Nephron (organoid): ENCODE results near the gene PTPRG.
A peak's percentile ranks its signal among the peaks of the same experiment; 100 is the strongest.

ENCODE experiments used
- H3K27ac Mint-ChIP-seq, 3 experiments: 2 replicates each; pipeline ENCODE4 v1.8.0; 2020; ENCODE audit warnings: mixed read lengths in 3 of 3, mild to moderate bottlenecking in 2 of 3, moderate library complexity in 1 of 3
- H3K27me3 Mint-ChIP-seq: 2 replicates; pipeline ENCODE4 v1.8.0; 2021; ENCODE audit warnings: low read depth, mild to moderate bottlenecking, moderate library complexity, mixed read lengths
- H3K36me3 Mint-ChIP-seq: 2 replicates; pipeline ENCODE4 v1.8.0; 2020; ENCODE audit warnings: low read depth, mixed read lengths
- H3K4me1 Mint-ChIP-seq: 2 replicates; pipeline ENCODE4 v1.8.0; 2020; ENCODE audit warnings: mixed read lengths
- H3K4me3 Mint-ChIP-seq, 3 experiments: 2 replicates each; pipeline ENCODE4 v1.8.0; 2020; ENCODE audit warnings: mild to moderate bottlenecking in 3 of 3, mixed read lengths in 3 of 3, moderate library complexity in 2 of 3
- H3K9me3 Mint-ChIP-seq: 2 replicates; pipeline ENCODE4 v1.8.0; 2020; ENCODE audit warnings: mixed read lengths
- TF ChIP-seq, protein P1 (sequence below), 3 experiments: fragments of 200-600 bp; sonication (generic); IDR thresholded peaks; one replicate each; pipeline ENCODE4 v1.5.0; 2021; ENCODE audit warnings: antibody characterized with exemption in 3 of 3; ENCODE audit not compliant: unreplicated experiment in 3 of 3

Gene PTPRG

DNA sequence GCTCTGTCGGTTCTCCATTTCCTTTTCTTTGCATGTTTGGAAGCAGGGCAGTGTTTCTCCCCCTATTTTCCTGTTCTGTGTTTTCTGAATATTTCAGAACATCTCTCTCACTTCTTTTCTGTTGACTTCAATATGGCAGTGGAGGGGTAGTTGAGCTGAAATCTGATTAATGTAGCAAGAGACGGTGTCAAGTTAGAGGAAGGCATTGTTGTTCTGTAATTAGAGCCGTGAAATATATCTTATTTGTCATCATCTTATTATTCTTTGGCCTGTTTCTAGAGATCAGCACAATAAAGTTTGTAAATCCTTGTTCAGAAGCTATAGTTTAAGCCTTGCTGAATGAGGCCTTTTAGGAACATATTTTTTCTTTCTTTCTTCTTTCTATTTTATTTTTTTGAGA is 353.9 kb downstream of the PTPRG start:
- no peaks in the 10 kb centered on the region for H3K27me3 Mint-ChIP-seq
- no peaks in the 10 kb centered on the region for H3K36me3 Mint-ChIP-seq
- no peak overlapping the region for H3K4me3 Mint-ChIP-seq
- H3K4me1 Mint-ChIP-seq, result peaks cover 32% of the 10 kb centered on the region
- peak overlapping the region in 2 of 3 experiments; percentile 22 to 44 for H3K27ac Mint-ChIP-seq
- no peaks in the 10 kb centered on the region for H3K9me3 Mint-ChIP-seq
- TF ChIP-seq, protein P1, sequence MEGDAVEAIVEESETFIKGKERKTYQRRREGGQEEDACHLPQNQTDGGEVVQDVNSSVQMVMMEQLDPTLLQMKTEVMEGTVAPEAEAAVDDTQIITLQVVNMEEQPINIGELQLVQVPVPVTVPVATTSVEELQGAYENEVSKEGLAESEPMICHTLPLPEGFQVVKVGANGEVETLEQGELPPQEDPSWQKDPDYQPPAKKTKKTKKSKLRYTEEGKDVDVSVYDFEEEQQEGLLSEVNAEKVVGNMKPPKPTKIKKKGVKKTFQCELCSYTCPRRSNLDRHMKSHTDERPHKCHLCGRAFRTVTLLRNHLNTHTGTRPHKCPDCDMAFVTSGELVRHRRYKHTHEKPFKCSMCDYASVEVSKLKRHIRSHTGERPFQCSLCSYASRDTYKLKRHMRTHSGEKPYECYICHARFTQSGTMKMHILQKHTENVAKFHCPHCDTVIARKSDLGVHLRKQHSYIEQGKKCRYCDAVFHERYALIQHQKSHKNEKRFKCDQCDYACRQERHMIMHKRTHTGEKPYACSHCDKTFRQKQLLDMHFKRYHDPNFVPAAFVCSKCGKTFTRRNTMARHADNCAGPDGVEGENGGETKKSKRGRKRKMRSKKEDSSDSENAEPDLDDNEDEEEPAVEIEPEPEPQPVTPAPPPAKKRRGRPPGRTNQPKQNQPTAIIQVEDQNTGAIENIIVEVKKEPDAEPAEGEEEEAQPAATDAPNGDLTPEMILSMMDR (IDR thresholded peaks at IDR 0.05; ENCODE audit: unreplicated experiment in 3 of 3), result no peak

DNA sequence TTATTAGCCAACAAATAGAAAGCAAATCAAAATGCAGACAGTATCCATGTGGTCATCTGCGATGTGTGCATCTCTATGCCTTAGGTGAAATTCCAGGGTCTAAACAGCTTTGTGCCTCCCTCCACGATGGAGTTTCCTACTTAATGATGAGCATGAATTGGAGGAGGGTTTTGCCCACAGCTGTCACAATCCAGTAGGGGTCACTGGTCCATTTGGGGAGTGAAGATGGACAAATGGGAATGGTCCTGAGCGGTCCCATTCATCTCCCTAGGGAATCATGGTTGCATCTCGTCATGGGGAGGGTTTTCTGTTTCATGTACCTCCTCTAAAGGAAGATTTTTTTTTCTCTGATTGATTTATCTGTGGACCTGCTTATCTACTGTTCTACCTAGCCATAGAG is 358.0 kb downstream of the PTPRG start:
- Mint-ChIP-seq H3K27me3 (no peaks in the 10 kb centered on the region), H3K4me1 (peaks cover 21% of the 10 kb centered on the region), H3K9me3 (no peaks in the 10 kb centered on the region), H3K4me3 (no peak overlapping the region), H3K36me3 (no peaks in the 10 kb centered on the region), H3K27ac (no peak overlapping the region)
- TF ChIP-seq, protein P1 (IDR thresholded peaks at IDR 0.05; ENCODE audit: unreplicated experiment in 3 of 3), result no peak

DNA sequence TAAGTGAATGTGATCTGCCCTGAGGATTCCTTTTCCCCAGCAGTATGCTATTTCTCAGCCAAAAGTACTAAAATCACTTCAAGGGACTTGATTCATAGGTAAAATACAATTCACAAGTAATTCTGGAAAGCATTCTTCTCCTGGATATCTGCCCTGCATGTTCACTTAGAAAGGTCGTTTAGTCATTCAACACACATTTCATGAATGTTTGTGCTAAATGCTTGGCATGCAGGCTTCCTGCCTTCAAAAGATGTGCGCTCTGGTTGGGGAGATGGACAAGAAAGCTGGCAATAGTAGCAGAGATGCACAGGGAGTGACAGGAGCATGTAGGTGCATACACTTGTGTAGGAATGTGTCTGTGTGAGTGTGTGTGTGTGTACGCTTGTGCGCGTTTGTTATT is 360.7 kb downstream of the PTPRG start:
- no peak overlapping the region for H3K27ac Mint-ChIP-seq
- H3K9me3 Mint-ChIP-seq, result no peaks in the 10 kb centered on the region
- H3K27me3 Mint-ChIP-seq, result no peaks in the 10 kb centered on the region
- no peaks in the 10 kb centered on the region for H3K36me3 Mint-ChIP-seq
- H3K4me1 Mint-ChIP-seq, result peaks cover 27% of the 10 kb centered on the region
- TF ChIP-seq, protein P1 (IDR thresholded peaks at IDR 0.05; ENCODE audit: unreplicated experiment in 3 of 3), result no peak
- H3K4me3 Mint-ChIP-seq, result no peak overlapping the region

DNA sequence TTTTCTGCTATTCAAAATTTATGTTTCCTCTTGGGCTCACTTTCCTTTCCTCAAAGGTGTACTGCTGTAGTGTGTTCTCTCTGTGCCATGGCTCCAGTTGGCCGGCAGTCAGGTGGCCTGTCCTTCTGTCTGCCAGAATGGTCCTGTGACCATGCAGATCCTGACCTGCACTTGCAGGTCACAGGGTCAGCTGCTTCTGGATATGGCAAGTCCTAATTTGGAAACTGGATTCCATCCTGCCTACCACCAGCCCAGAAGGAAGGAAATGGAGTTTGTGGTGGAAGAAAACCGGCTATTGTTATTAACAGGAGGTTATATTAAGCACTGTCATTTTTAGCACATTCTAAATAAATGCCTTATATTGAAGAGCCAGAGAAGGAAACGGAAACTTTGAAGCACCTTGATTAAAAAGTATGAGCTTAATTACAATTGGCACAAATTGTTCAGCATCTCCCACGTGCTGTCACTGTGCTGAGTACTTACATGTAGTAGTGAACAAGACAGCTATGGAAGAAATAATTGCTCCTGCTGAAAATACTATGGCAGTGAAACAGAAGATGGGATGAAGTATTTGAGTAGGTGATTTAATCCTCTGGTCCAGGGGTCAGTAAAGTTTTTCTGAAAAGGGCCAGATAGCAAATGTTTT is 362.8 kb downstream of the PTPRG start:
- H3K4me3 Mint-ChIP-seq, result no peak overlapping the region
- H3K27ac Mint-ChIP-seq, result peak overlapping the region in 2 of 3 experiments; percentile 40 to 52
- TF ChIP-seq, protein P1 (IDR thresholded peaks at IDR 0.05; ENCODE audit: unreplicated experiment in 3 of 3), result no peak
- H3K4me1 Mint-ChIP-seq, result peaks cover 40% of the 10 kb centered on the region
- H3K36me3 Mint-ChIP-seq, result no peaks in the 10 kb centered on the region
- no peaks in the 10 kb centered on the region for H3K9me3 Mint-ChIP-seq
- H3K27me3 Mint-ChIP-seq, result no peaks in the 10 kb centered on the region

DNA sequence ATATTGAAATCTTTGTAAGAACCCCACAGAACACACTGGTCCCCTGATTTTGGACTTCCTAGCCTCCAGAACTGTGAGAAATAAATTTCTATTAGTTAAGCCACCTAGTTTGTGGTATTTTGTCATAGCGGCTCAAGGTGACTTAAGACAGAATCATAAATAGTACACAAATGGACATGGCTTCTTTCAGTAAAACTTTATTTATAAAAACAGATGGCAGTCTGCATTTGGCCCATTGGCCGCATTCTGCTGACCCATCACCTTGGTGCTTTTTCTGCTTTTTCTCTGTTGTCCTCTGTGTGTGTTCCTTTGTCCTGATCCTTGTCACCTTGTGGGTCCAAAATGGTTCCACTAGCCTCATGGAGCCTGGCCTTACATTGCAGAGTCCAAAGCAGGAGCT is 363.6 kb downstream of the PTPRG start:
- Mint-ChIP-seq H3K4me1 (peaks cover 48% of the 10 kb centered on the region), H3K9me3 (no peaks in the 10 kb centered on the region), H3K27ac (peak overlapping the region; percentile 16 to 52 (median 40)), H3K27me3 (no peaks in the 10 kb centered on the region), H3K4me3 (no peak overlapping the region), H3K36me3 (no peaks in the 10 kb centered on the region)
- TF ChIP-seq, protein P1 (IDR thresholded peaks at IDR 0.05; ENCODE audit: unreplicated experiment in 3 of 3), result no peak

DNA sequence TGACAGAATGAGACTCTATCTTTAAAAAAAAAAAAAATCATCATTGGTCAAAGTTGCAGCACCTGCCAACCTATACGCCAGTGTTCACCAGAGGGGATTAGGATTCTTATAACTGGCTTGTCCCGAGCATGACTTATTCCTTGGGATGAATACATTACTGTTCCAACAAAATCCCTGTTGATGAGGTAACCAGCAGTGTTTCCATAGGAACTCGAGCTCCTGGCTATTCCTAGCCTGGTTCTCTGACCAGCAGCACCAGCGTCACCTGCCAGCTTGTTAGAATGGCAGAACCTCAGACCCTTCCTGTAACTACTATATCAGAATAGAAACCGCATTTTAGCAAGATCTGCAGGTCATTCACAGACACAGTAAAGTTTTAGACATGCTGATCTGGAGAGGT is 364.4 kb downstream of the PTPRG start:
- Mint-ChIP-seq H3K27ac (peak overlapping the region in 1 of 3 experiments; percentile 16), H3K36me3 (no peaks in the 10 kb centered on the region), H3K4me1 (peaks cover 53% of the 10 kb centered on the region), H3K27me3 (no peaks in the 10 kb centered on the region), H3K9me3 (no peaks in the 10 kb centered on the region), H3K4me3 (no peak overlapping the region)
- TF ChIP-seq, protein P1 (IDR thresholded peaks at IDR 0.05; ENCODE audit: unreplicated experiment in 3 of 3), result no peak
